GM12864 (cell line): ENCODE measurements around the gene ANKRD60.

Experiments used
- DNase-seq: peaks from one replicate; pipeline ENCODE4 v3.0.0-alpha.2; 2011; ENCODE audit warnings: low read depth
- H3K4me3 ChIP-seq: 2 replicates; pipeline ENCODE4 v1.5.1; 2011; ENCODE audit warnings: mild to moderate bottlenecking, low read depth, low read length, control low read depth
- CTCF ChIP-seq: IDR thresholded peaks from 2 replicates; pipeline ENCODE4 v1.5.1; 2011; ENCODE audit warnings: low read depth, mild to moderate bottlenecking, moderate library complexity, low read length, control low read depth, inconsistent platforms; ENCODE audit errors: missing control alignments

ANKRD60 gene

GRCh38 chr20:58182521-58183140 lies 45.8 kb downstream of the ANKRD60 start:
- H3K4me3 ChIP-seq = no peak overlapping the region
- no peak for DNase-seq
- TF ChIP-seq CTCF = no peak

DNA sequence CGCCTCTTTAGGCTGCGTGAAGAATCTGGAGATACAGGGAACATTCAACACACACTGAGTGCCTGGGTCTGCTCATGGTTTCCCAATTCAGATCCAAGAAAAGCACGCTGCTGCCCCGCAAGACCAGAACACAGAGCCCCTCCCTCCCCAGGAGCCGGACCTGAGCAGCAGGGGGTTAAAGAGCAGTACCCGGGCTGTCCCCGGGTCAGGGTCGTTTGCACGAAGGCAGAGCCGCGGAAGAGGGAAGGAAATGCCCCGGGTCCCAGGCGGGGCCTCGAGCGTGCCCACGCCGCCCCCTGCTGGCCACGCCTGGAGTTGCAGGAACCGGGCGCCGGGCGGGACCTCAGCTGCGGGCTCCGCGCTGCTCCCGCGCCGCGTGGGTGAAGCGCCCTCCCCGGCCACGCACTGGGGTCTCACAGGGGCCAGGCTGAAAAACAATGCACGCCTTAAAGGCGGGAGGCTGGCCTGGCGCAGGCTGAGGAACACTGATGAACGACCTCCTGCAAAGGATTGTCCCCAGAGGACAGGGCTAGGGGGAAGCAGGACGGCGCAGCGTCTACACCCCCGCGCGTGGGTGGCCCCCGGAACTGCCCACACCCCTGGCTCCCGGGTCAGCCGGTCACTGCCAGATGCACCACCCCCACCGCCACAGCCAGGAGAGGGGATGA lies 48.9 kb downstream of the ANKRD60 start:
- no peak for DNase-seq
- TF ChIP-seq CTCF = peak; percentile 88
- H3K4me3 ChIP-seq = no peak overlapping the region

DNA sequence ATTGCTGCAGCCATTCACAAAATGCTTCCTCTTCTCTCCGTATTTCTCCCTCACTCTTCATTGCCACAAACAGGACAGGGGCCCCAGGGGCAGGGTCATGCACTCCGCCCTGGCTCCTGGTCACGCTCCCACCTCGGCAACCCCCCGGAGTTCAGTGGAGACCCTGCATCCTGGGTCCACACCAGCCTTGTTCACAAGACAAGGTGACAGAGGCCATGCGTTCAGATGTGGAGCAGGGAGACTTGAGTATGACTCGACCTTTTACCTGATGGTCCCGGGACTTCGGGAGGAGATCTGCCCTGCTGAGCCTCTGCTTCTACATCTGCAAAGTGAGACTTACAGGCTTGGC lies 49.4 kb downstream of the ANKRD60 start:
- no peak overlapping the region for H3K4me3 ChIP-seq
- DNase-seq = no peak
- TF ChIP-seq CTCF = no peak

DNA sequence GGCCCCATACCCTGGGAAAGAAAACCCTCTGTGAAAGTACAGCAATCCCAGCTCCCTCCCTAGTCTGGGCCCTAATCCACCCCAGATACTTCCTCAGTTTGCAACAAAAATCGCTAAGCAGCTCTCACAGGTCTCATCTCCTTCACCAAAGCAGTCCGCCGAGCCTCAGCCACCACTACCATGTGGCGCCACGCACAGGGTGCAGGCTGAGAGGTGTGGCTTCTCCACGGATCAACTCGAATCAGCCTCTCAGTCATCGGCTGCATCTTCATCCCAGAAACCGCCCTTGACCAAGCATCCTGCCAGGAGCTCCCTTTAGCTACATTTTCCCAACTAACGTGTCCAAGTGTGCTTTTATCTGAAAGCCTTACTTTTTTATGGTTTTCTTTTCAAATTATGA lies 50.7 kb downstream of the ANKRD60 start:
- no peak overlapping the region for H3K4me3 ChIP-seq
- TF ChIP-seq CTCF = no peak
- DNase-seq = no peak

GRCh38 chr20:58175836-58176235 lies 52.6 kb downstream of the ANKRD60 start:
- no peak for TF ChIP-seq CTCF
- H3K4me3 ChIP-seq = no peak overlapping the region
- no peak for DNase-seq

DNA sequence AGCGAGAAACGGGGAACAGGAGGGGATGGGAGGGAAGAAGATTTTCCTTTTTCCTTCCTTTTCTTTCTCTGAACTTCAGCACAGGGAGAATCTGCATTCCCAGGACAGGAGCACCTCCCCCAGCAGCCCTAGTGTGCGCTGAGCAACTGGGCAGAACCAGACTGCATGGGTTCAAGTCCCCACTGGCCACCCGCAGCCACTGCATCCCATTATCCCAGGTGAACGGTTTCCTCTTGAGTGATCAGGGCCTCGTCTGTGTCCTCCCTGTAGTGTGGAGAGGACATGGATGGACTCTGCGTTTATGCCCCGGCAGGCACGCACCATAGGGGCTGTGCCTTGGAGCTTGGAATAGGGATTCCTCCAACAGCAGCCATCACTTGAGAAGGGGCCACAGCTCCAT lies 53.0 kb downstream of the ANKRD60 start:
- TF ChIP-seq CTCF = no peak
- H3K4me3 ChIP-seq = no peak overlapping the region
- no peak for DNase-seq

DNA sequence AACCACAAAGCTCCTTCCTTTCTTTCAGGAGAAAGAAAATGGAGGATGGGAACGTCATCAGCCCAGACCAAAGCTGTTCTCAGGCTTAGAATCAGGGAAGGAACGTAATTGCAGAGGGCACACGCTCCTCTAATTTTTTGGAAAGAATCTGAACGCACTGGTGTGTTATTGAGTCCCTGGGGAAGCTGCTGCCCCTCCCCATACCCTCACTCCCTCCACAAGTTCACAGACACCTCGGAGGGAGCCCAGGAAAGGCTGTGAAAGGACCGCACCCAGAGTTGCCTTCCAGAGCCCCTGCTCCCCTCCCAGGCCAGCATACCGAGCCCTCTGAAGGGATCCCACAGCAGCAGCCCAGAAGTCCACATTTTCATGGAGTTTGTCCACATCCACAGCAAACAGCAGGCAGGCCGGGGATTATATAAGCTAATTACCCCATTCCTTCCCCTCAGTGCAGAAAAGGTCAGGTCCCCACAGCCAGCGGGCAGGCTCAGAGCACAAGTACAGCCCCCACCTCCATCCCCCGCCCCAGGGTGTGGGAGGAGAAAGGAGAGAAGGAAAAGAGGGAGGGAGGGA lies 53.7 kb downstream of the ANKRD60 start:
- TF ChIP-seq CTCF = no peak
- no peak for DNase-seq
- H3K4me3 ChIP-seq = no peak overlapping the region
